Measurements from ENCODE around the gene TRPC3.

DNA sequence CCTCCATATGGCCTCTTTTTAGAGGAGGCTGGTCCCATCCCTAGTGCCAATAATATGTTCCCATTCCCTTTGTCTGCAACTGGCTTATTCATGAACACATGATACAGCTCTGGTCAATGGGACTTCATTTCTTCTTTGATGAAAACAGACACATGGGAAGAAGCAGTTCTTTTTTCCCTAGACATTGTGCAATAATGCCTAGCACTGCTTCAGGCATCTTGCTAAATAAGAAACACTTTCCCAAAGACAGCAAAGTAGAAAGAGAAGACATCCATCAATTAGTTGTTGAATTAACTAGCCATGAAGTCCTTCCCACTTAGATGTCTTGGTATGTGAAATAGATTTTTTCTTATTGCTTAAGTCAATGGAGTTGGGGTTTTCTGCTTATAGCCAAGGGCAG lies 40.1 kb upstream of the TRPC3 start:
- no peak for TF ChIP-seq EZH2 (IDR thresholded peaks at IDR 0.05)
- no peak for TF ChIP-seq FOXP2 (optimal IDR thresholded peaks at IDR 0.05; ENCODE audit: control extremely low read depth, extremely low read length, insufficient read depth)

Measured in SK-N-MC (cell line).